SK-N-MC (cell line): ENCODE measurements around the gene TUNAR.

Experiments used
- DNase-seq: peaks from one replicate; pipeline ENCODE4 v3.0.0-alpha.2; 2011; ENCODE audit warnings: low read depth, low spot score
- H3K27ac ChIP-seq: fragments of 200-600 bp; sonication (generic); 2 replicates; pipeline ENCODE4 v1.5.1; 2016; ENCODE audit warnings: mixed run types
- H3K36me3 ChIP-seq: fragments of 200-600 bp; sonication (generic); 2 replicates; pipeline ENCODE4 v1.6.1; 2017; ENCODE audit warnings: antibody characterized with exemption, low read length, mixed read lengths; ENCODE audit not compliant: insufficient read depth
- H3K4me3 ChIP-seq: fragments of 200-600 bp; sonication (generic); 2 replicates; pipeline ENCODE4 v1.5.1; 2016
- H3K9ac ChIP-seq: fragments of 200-600 bp; sonication (generic); 2 replicates; pipeline ENCODE4 v1.8.0; 2017; ENCODE audit warnings: mixed run types, mixed read lengths; ENCODE audit not compliant: insufficient read length
- H3K9me3 ChIP-seq: fragments of 200-600 bp; sonication (generic); 2 replicates; pipeline ENCODE4 v1.6.1; 2017; ENCODE audit warnings: low read depth, mild to moderate bottlenecking, antibody characterized with exemption, low read length, moderate library complexity, mixed read lengths
- EZH2 ChIP-seq: fragments of 200-600 bp; sonication (generic); IDR thresholded peaks from one replicate; pipeline ENCODE4 v1.6.1; 2017; ENCODE audit warnings: antibody characterized with exemption
- FOXP2 ChIP-seq: optimal IDR thresholded peaks from 2 replicates; pipeline ENCODE3; 2011; ENCODE audit warnings: mild to moderate bottlenecking, moderate library complexity; ENCODE audit not compliant: insufficient read depth; ENCODE audit errors: extremely low read length, control extremely low read depth
- POLR2AphosphoS5 ChIP-seq: IDR thresholded peaks from 2 replicates; pipeline ENCODE4 v1.6.1; 2012; ENCODE audit warnings: mild to moderate bottlenecking, low read depth, low read length, borderline replicate concordance

Gene TUNAR

DNA sequence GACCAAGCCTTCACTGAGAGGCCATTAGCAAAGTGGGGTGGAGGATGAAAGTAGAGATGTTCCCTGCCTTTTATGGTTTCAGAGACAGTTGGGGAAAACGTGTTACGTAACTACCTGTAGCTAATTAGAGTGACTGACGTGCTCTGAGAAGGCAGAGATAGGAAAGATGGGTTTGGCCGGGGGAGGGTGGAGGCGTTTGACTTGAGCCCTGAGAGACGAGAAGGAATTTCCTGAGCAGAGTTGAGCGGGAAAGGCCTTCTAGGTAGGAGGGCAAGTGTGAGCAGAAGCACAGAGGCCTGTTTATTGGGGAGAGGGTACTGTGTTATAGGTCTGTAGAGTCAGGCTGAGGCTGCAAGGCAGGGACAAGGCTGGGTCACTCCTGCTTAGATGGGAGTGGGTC is 8.6 kb downstream of the TUNAR start:
- Histone ChIP-seq H3K27ac (no peak overlapping the region), H3K9ac (no peak overlapping the region), H3K4me3 (no peak overlapping the region), H3K9me3 (no peaks in the 10 kb centered on the region), H3K36me3 (no peaks in the 10 kb centered on the region)
- TF ChIP-seq FOXP2, result no peak
- TF ChIP-seq EZH2, result no peak
- no peak for TF ChIP-seq POLR2AphosphoS5
- DNase-seq, result no peak

GRCh38 chr14:95885866-95886265 is 9.2 kb downstream of the TUNAR start:
- Histone ChIP-seq H3K4me3 (no peak overlapping the region), H3K36me3 (no peaks in the 10 kb centered on the region), H3K27ac (no peak overlapping the region), H3K9me3 (no peaks in the 10 kb centered on the region), H3K9ac (no peak overlapping the region)
- no peak for DNase-seq
- TF ChIP-seq EZH2, result no peak
- no peak for TF ChIP-seq FOXP2
- no peak for TF ChIP-seq POLR2AphosphoS5

GRCh38 chr14:95886366-95887056 is 9.9 kb downstream of the TUNAR start:
- no peak for DNase-seq
- no peaks in the 10 kb centered on the region for H3K9me3 ChIP-seq
- no peak overlapping the region for H3K4me3 ChIP-seq

DNA sequence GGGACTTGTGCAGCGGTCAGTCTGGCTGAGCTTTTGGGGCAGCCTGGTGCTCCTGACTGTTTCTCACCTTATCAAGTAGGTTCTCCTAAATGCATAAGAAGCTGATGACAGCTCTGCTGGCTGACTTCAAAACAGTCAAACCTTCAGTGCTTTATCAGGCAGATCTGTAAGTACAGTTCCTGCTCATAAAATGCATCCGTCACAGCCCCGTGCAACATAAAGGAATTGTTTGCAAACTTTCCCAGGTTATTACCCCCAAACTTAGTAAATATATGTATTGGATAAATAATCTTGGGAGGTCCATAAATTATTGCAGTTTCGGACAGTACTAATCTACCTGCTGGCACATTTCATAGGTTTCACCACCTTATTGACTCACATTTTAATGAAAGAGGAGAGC is 10.7 kb downstream of the TUNAR start:
- H3K27ac ChIP-seq, result no peak overlapping the region

More at GRCh38 chr14:95886366-95887056, 9.9 kb downstream of the TUNAR start:
- Histone ChIP-seq H3K27ac (no peak overlapping the region), H3K36me3 (no peaks in the 10 kb centered on the region), H3K9ac (no peak overlapping the region)
- no peak for TF ChIP-seq EZH2
- no peak for TF ChIP-seq POLR2AphosphoS5
- no peak for TF ChIP-seq FOXP2

GRCh38 chr14:95889236-95889979 is 12.8 kb downstream of the TUNAR start:
- TF ChIP-seq POLR2AphosphoS5 (no peak), FOXP2 (no peak), EZH2 (no peak)
- H3K4me3 ChIP-seq, result no peak overlapping the region
- no peaks in the 10 kb centered on the region for H3K9me3 ChIP-seq
- no peaks in the 10 kb centered on the region for H3K36me3 ChIP-seq
- no peak overlapping the region for H3K27ac ChIP-seq
- H3K9ac ChIP-seq, result no peak overlapping the region
- no peak for DNase-seq

More for the DNA sequence above, 10.7 kb downstream of the TUNAR start:
- Histone ChIP-seq H3K9me3 (no peaks in the 10 kb centered on the region), H3K9ac (no peak overlapping the region), H3K36me3 (no peaks in the 10 kb centered on the region), H3K4me3 (no peak overlapping the region)
- no peak for DNase-seq
- no peak for TF ChIP-seq EZH2

DNA sequence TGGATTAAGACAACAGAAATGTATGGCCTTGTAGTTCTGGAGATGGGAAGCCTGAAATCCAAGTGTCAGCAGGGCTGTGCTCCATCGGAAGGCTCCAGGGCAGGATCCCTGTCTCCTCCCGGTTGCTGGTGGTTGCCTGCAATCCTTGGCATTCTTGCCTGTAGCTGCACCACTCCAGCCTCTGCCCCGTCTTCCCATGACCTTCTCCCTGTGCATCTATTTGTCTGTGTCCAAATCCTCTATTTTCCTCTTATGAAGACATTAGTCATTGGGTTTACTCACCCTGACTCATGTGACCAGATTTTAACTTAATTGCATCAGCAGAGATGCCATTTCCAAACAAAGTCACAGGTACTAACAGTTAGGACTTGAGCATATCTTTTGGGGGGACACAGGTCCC is 15.1 kb downstream of the TUNAR start:
- Histone ChIP-seq H3K9ac (no peak overlapping the region), H3K9me3 (no peaks in the 10 kb centered on the region), H3K36me3 (no peaks in the 10 kb centered on the region), H3K27ac (no peak overlapping the region), H3K4me3 (no peak overlapping the region)
- DNase-seq, result no peak
- no peak for TF ChIP-seq FOXP2
- TF ChIP-seq EZH2, result no peak
- no peak for TF ChIP-seq POLR2AphosphoS5

DNA sequence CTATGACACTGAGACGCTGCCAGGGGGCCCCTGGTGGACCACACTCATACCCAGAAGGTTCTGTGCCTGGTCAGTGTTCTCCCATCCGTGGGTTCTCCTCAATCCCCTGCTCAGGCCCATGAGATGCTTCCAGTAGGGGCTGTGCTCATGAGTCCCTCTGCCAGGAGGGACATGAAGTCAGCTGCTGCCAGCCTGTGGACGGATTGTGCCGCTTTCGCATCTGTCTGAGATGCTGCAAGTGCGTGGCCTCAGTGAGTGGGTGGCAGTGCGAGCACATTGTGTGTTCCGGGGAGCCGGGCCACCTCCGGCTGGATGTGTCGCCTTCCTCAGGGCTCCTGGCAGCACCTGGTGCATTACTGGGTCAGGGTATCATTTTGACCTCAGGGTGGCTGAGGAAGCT is 15.5 kb downstream of the TUNAR start:
- Histone ChIP-seq H3K9ac (no peak overlapping the region), H3K9me3 (no peaks in the 10 kb centered on the region), H3K4me3 (no peak overlapping the region), H3K27ac (no peak overlapping the region), H3K36me3 (no peaks in the 10 kb centered on the region)
- TF ChIP-seq POLR2AphosphoS5 (no peak), EZH2 (no peak), FOXP2 (no peak)
- DNase-seq, result no peak

GRCh38 chr14:95895720-95896119 is 19.1 kb downstream of the TUNAR start:
- no peaks in the 10 kb centered on the region for H3K36me3 ChIP-seq
- no peak overlapping the region for H3K9ac ChIP-seq
- TF ChIP-seq POLR2AphosphoS5 (no peak), FOXP2 (no peak), EZH2 (no peak)
- H3K27ac ChIP-seq, result no peak overlapping the region
- H3K4me3 ChIP-seq, result no peak overlapping the region
- H3K9me3 ChIP-seq, result no peaks in the 10 kb centered on the region
- no peak for DNase-seq
